ENCODE measurements around the gene HOXD12.

DNA sequence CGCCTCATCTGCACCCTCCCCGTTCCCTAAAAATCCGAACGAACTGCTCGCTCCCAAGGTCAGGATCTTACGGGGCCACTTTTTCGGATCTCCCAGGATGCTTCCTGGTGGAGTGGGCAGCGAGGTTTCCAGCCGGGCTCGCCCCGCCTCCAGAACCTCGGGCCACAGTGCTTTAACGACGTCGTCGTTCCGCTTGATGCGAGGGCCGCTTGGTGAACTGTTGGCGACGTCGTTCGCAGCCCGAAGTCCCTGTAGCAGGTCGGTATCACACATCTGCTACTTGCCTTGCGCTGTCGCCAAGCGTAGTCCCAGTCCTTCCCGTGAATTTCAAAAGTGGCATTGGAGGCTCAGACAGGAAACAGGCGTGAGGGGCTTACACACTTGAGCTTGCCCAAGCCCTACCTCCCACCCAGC is 31.2 kb upstream of the HOXD12 start:
- TF ChIP-seq, protein P1, sequence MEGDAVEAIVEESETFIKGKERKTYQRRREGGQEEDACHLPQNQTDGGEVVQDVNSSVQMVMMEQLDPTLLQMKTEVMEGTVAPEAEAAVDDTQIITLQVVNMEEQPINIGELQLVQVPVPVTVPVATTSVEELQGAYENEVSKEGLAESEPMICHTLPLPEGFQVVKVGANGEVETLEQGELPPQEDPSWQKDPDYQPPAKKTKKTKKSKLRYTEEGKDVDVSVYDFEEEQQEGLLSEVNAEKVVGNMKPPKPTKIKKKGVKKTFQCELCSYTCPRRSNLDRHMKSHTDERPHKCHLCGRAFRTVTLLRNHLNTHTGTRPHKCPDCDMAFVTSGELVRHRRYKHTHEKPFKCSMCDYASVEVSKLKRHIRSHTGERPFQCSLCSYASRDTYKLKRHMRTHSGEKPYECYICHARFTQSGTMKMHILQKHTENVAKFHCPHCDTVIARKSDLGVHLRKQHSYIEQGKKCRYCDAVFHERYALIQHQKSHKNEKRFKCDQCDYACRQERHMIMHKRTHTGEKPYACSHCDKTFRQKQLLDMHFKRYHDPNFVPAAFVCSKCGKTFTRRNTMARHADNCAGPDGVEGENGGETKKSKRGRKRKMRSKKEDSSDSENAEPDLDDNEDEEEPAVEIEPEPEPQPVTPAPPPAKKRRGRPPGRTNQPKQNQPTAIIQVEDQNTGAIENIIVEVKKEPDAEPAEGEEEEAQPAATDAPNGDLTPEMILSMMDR (IDR thresholded peaks at IDR 0.05): no peak
- TF ChIP-seq POLR2A (IDR thresholded peaks at IDR 0.05) (no peak), EP300 (IDR thresholded peaks at IDR 0.05) (no peak)
